CD4-positive, alpha-beta memory T cell (primary cell): ENCODE data around the gene IFNL3. TPM values are rescaled to one million over a fixed set of nuclear protein-coding genes. Genes with fewer than 3 reads are reported as not detected.

Experiments
- CTCF ChIA-PET: fragments of 350-600 bp; sonication (Branson Sonifier 250); formaldehyde crosslinking; loops from one replicate; lab custom pipeline; 2021; ENCODE audit warnings: inconsistent platforms; ENCODE audit not compliant: partially characterized antibody; lab: Charles Lee
- POLR2A ChIA-PET: fragments of 350-600 bp; sonication (Branson Sonifier 250); formaldehyde crosslinking; loops from one replicate; lab custom pipeline; 2021; ENCODE audit not compliant: partially characterized antibody; lab: Charles Lee
- DNase-seq, 5 donors: peaks; one replicate each; pipeline versions ENCODE4 v3.0.0 to v3.0.0-alpha.2; 2020 to 2022; ENCODE audit warnings: mixed read lengths in 1 of 5
- H3K27ac ChIP-seq: one replicate; pipeline ENCODE4 v1.7.0; 2013; ENCODE audit warnings: low read depth, low read length
- H3K27me3 ChIP-seq: 2 replicates; pipeline ENCODE4 v1.7.0; 2013; ENCODE audit warnings: mild to moderate bottlenecking, low read length, moderate library complexity; ENCODE audit not compliant: insufficient read depth
- H3K36me3 ChIP-seq: 2 replicates; pipeline ENCODE4 v1.7.0; 2013; ENCODE audit warnings: mild to moderate bottlenecking, low read length, moderate library complexity; ENCODE audit not compliant: insufficient read depth
- H3K4me1 ChIP-seq: 2 replicates; pipeline ENCODE4 v1.7.0; 2013; ENCODE audit warnings: mild to moderate bottlenecking, low read length, moderate library complexity; ENCODE audit not compliant: insufficient read depth
- H3K4me3 ChIP-seq, 2 donors: one replicate each; pipeline ENCODE4 v1.7.0; 2013; ENCODE audit warnings: low read length in 2 of 2, mild to moderate bottlenecking in 1 of 2
- H3K9me3 ChIP-seq, 2 donors: one replicate each; pipeline ENCODE4 v1.7.0; 2013; ENCODE audit warnings: low read length in 2 of 2, control low read depth in 1 of 2; ENCODE audit not compliant: control insufficient read depth in 1 of 2
- H3K27ac Mint-ChIP-seq, 7 donors: one replicate each; pipeline ENCODE4 v1.8.0; 2020 to 2021; ENCODE audit warnings: mixed read lengths in 7 of 7, mild to moderate bottlenecking in 6 of 7, inconsistent platforms in 3 of 7, moderate library complexity in 3 of 7
- H3K27me3 Mint-ChIP-seq, 2 donors: one replicate each; pipeline ENCODE4 v1.8.0; 2020 to 2021; ENCODE audit warnings: mixed read lengths in 2 of 2
- H3K36me3 Mint-ChIP-seq, 2 donors: one replicate each; pipeline ENCODE4 v1.8.0; 2020 to 2021; ENCODE audit warnings: mixed read lengths in 2 of 2, inconsistent platforms in 1 of 2, mild to moderate bottlenecking in 1 of 2
- H3K4me1 Mint-ChIP-seq, 4 donors: one replicate each; pipeline ENCODE4 v1.8.0; 2020 to 2021; ENCODE audit warnings: mixed read lengths in 4 of 4, mild to moderate bottlenecking in 1 of 4
- H3K4me3 Mint-ChIP-seq, 8 donors: one replicate each; pipeline ENCODE4 v1.8.0; 2020 to 2021; ENCODE audit warnings: mixed read lengths in 8 of 8, mild to moderate bottlenecking in 7 of 8, moderate library complexity in 6 of 8, inconsistent platforms in 3 of 8
- H3K9me3 Mint-ChIP-seq, 8 donors: one replicate each; pipeline ENCODE4 v1.8.0; 2020 to 2021; ENCODE audit warnings: mixed read lengths in 8 of 8, mild to moderate bottlenecking in 5 of 8, inconsistent platforms in 3 of 8, moderate library complexity in 1 of 8
- intact Hi-C: fragments of 100-400 bp; cut with micrococcal nuclease; formaldehyde crosslinking; loops from one replicate; pipeline ENCODE4 v1.15.1; 2023
- polyA plus RNA-seq, 2 donors: library from polyadenylated mRNA; unstranded; fragments of 300-500 nt; fragmentation: Illumina TruSeq; gene quantifications; one replicate each; pipeline ENCODE4 v1.2.3, GENCODE V29; 2021
- total RNA-seq, 2 experiments: library from RNA; stranded (reverse); gene quantifications; one replicate each; pipeline ENCODE4 v1.2.3, GENCODE V29; 2021

IFNL3 gene
- total and polyA plus RNA-seq, 4 experiments from 2014 or later: not detected

- peaks cover 22 to 31% of the 10 kb centered on the region in 2 donors for H3K27me3 Mint-ChIP-seq
- Histone ChIP-seq H3K27ac (no peak overlapping the region), H3K9me3 (no peaks in the 10 kb centered on the region), H3K4me3 (no peak overlapping the region), H3K4me1 (peaks cover 24% of the 10 kb centered on the region), H3K36me3 (no peaks in the 10 kb centered on the region), H3K27me3 (peaks cover 13% of the 10 kb centered on the region)
- H3K36me3 Mint-ChIP-seq: no peaks in the 10 kb centered on the region
- no peaks in the 10 kb centered on the region for H3K9me3 Mint-ChIP-seq
- H3K27ac Mint-ChIP-seq: no peak overlapping the region
- CTCF ChIA-PET: interaction anchor here (1.4 kb wide), 1 partner anchor 8 kb away, joined by 6 read pairs; no protein-coding TSS in a partner anchor
- peak overlapping the region in 4 of 8 donors; percentile 39 to 68 (median 54) for H3K4me3 Mint-ChIP-seq
- POLR2A ChIA-PET: no interaction called here
- peaks cover 15 to 28% (median 22%) of the 10 kb centered on the region in 4 donors for H3K4me1 Mint-ChIP-seq
- intact Hi-C loops: no loop called here
- no peak for DNase-seq
These were observed 49.8 kb downstream of the IFNL3 start for GRCh38 chr19:39194832-39195542.

GRCh38 chr19:39193803-39194202 is 51.0 kb downstream of the IFNL3 start:
- peaks cover 15% of the 10 kb centered on the region for H3K27me3 ChIP-seq

More at GRCh38 chr19:39193803-39194202, 51.0 kb downstream of the IFNL3 start:
- no peak overlapping the region for H3K27ac ChIP-seq
- no peak for DNase-seq
- H3K4me1 ChIP-seq: peaks cover 24% of the 10 kb centered on the region
- H3K9me3 ChIP-seq: no peaks in the 10 kb centered on the region
- Mint-ChIP-seq H3K27me3 (peaks cover 20 to 31% of the 10 kb centered on the region in 2 donors), H3K4me1 (peaks cover 15 to 28% (median 22%) of the 10 kb centered on the region in 4 donors), H3K36me3 (no peaks in the 10 kb centered on the region), H3K9me3 (no peaks in the 10 kb centered on the region), H3K4me3 (no peak overlapping the region), H3K27ac (no peak overlapping the region)
- intact Hi-C loops: no loop called here
- ChIA-PET POLR2A (no interaction called here), CTCF (no interaction called here)
- H3K36me3 ChIP-seq: no peaks in the 10 kb centered on the region
- H3K4me3 ChIP-seq: no peak overlapping the region

Other genes with a start within 250 kb of the IFNL3 start
- gene FBXO27, start 212.5 kb downstream of the IFNL3 start, total RNA-seq: under 1 TPM; 0.64 to 0.86 TPM
- 1 to 10 TPM in 1 of 2 donors, under 1 TPM in 1; 0.42 to 1.4 TPM for gene FBXO27, start 212.5 kb downstream of the IFNL3 start, polyA plus RNA-seq
- gene ACP7, start 160.6 kb downstream of the IFNL3 start, total RNA-seq: under 1 TPM in 1 of 2 experiments, not detected in 1; 0.14 TPM
- gene ACP7, start 160.6 kb downstream of the IFNL3 start, polyA plus RNA-seq: not detected
- gene PAK4, start 119.2 kb downstream of the IFNL3 start, total RNA-seq: 10 to 100 TPM; 13.1 to 15.7 TPM
- 1 to 10 TPM; 1.3 to 2.9 TPM for gene PAK4, start 119.2 kb downstream of the IFNL3 start, polyA plus RNA-seq
- not detected for gene NCCRP1, start 48.0 kb downstream of the IFNL3 start, total RNA-seq
- not detected for gene NCCRP1, start 48.0 kb downstream of the IFNL3 start, polyA plus RNA-seq
- not detected for gene SYCN, start 40.7 kb downstream of the IFNL3 start, total RNA-seq
- gene SYCN, start 40.7 kb downstream of the IFNL3 start, polyA plus RNA-seq: not detected
- not detected for gene IFNL4, start 3.9 kb upstream of the IFNL3 start, total RNA-seq
- not detected for gene IFNL4, start 3.9 kb upstream of the IFNL3 start, polyA plus RNA-seq
- not detected for gene IFNL2, start 23.4 kb upstream of the IFNL3 start, total RNA-seq
- gene IFNL2, start 23.4 kb upstream of the IFNL3 start, polyA plus RNA-seq: not detected
- gene IFNL1, start 51.4 kb upstream of the IFNL3 start, total RNA-seq: not detected
- gene IFNL1, start 51.4 kb upstream of the IFNL3 start, polyA plus RNA-seq: 1 to 10 TPM in 1 of 2 donors, not detected in 1; 1.6 TPM
- gene LRFN1, start 75.9 kb upstream of the IFNL3 start, total RNA-seq: 1 to 10 TPM; 8.4 to 8.5 TPM
- gene LRFN1, start 75.9 kb upstream of the IFNL3 start, polyA plus RNA-seq: 1 to 10 TPM; 2.0 to 4.5 TPM
- 100 to 1,000 TPM; 384 to 389 TPM for gene GMFG, start 91.0 kb upstream of the IFNL3 start, total RNA-seq
- 1,000 to 10,000 TPM; 1,040 to 1,509 TPM for gene GMFG, start 91.0 kb upstream of the IFNL3 start, polyA plus RNA-seq
- 10 to 100 TPM; 65.0 to 79.6 TPM for gene SAMD4B, start 97.4 kb upstream of the IFNL3 start, total RNA-seq
- 10 to 100 TPM in 1 of 2 donors, 1 to 10 TPM in 1; 7.3 to 20.2 TPM for gene SAMD4B, start 97.4 kb upstream of the IFNL3 start, polyA plus RNA-seq
- gene PAF1, start 146.1 kb upstream of the IFNL3 start, total RNA-seq: 10 to 100 TPM; 49.2 to 53.8 TPM
- 10 to 100 TPM; 21.5 to 46.7 TPM for gene PAF1, start 146.1 kb upstream of the IFNL3 start, polyA plus RNA-seq
- 10 to 100 TPM; 43.1 to 51.3 TPM for gene MED29, start 146.4 kb upstream of the IFNL3 start, total RNA-seq
- 10 to 100 TPM; 50.6 to 59.8 TPM for gene MED29, start 146.4 kb upstream of the IFNL3 start, polyA plus RNA-seq
- 100 to 1,000 TPM; 151 to 152 TPM for gene ZFP36, start 161.8 kb upstream of the IFNL3 start, total RNA-seq
- gene ZFP36, start 161.8 kb upstream of the IFNL3 start, polyA plus RNA-seq: 100 to 1,000 TPM; 164 to 191 TPM
- 10 to 100 TPM; 12.1 to 17.0 TPM for gene PLEKHG2, start 167.7 kb upstream of the IFNL3 start, total RNA-seq
- 1 to 10 TPM; 1.4 to 5.1 TPM for gene PLEKHG2, start 167.7 kb upstream of the IFNL3 start, polyA plus RNA-seq
- gene RPS16, start 190.9 kb upstream of the IFNL3 start, total RNA-seq: 1,000 to 10,000 TPM; 4,061 to 4,227 TPM
- gene RPS16, start 190.9 kb upstream of the IFNL3 start, polyA plus RNA-seq: 1,000 to 10,000 TPM; 1,590 to 2,052 TPM
- gene SUPT5H, start 200.6 kb upstream of the IFNL3 start, total RNA-seq: 100 to 1,000 TPM; 234 to 236 TPM
- 100 to 1,000 TPM in 1 of 2 donors, 10 to 100 TPM in 1; 47.4 to 111 TPM for gene SUPT5H, start 200.6 kb upstream of the IFNL3 start, polyA plus RNA-seq
- 10 to 100 TPM; 47.2 to 49.6 TPM for gene TIMM50, start 235.8 kb upstream of the IFNL3 start, total RNA-seq
- gene TIMM50, start 235.8 kb upstream of the IFNL3 start, polyA plus RNA-seq: 10 to 100 TPM; 39.1 to 50.4 TPM